H9 (cell line): ENCODE results near the gene LOXHD1. TPM values are rescaled to one million over a fixed set of nuclear protein-coding genes. Genes with fewer than 3 reads are reported as not detected.

Experiments
- DNase-seq: peaks from one replicate; pipeline ENCODE4 v3.0.0-alpha.2; 2017
- H2AFZ ChIP-seq: one replicate; pipeline ENCODE4 v1.6.1; 2013; ENCODE audit warnings: mild to moderate bottlenecking, low read length, control low read depth, moderate library complexity
- H2AK5ac ChIP-seq: 2 replicates; pipeline ENCODE4 v1.6.1; 2013; ENCODE audit warnings: low read length, control low read depth, mixed read lengths; ENCODE audit not compliant: insufficient read length
- H2BK120ac ChIP-seq: one replicate; pipeline ENCODE4 v1.6.1; 2013; ENCODE audit warnings: low read depth, mild to moderate bottlenecking, low read length, control low read depth, inconsistent platforms; ENCODE audit not compliant: poor library complexity, severe bottlenecking
- H2BK12ac ChIP-seq: 2 replicates; pipeline ENCODE4 v1.6.1; 2013; ENCODE audit warnings: low read length, control low read depth, mixed read lengths, low read depth; ENCODE audit not compliant: insufficient read length
- H2BK15ac ChIP-seq: 2 replicates; pipeline ENCODE4 v1.6.1; 2013; ENCODE audit warnings: low read depth, low read length, control low read depth
- H2BK20ac ChIP-seq: one replicate; pipeline ENCODE4 v1.6.1; 2013; ENCODE audit warnings: low read depth, mild to moderate bottlenecking, low read length, control low read depth, inconsistent platforms; ENCODE audit not compliant: poor library complexity, severe bottlenecking
- H2BK5ac ChIP-seq: 2 replicates; pipeline ENCODE4 v1.6.1; 2013; ENCODE audit warnings: low read length, control low read depth, mixed read lengths; ENCODE audit not compliant: insufficient read length
- H3K14ac ChIP-seq: 2 replicates; pipeline ENCODE4 v1.6.1; 2013; ENCODE audit warnings: low read length, control low read depth; ENCODE audit not compliant: insufficient read depth
- H3K18ac ChIP-seq: 2 replicates; pipeline ENCODE4 v1.6.1; 2013; ENCODE audit warnings: low read depth, mild to moderate bottlenecking, mixed read lengths, low read length, control low read depth; ENCODE audit not compliant: insufficient read length
- H3K23ac ChIP-seq: 2 replicates; pipeline ENCODE4 v1.6.1; 2013; ENCODE audit warnings: low read length, control low read depth, mixed read lengths, low read depth; ENCODE audit not compliant: insufficient read length
- H3K23me2 ChIP-seq: 2 replicates; pipeline ENCODE4 v1.6.1; 2013; ENCODE audit warnings: low read depth, mild to moderate bottlenecking, mixed read lengths, low read length, control low read depth; ENCODE audit not compliant: insufficient read length, poor library complexity, severe bottlenecking
- H3K27ac ChIP-seq: 2 replicates; pipeline ENCODE4 v1.5.1; 2013; ENCODE audit warnings: low read length, control low read depth, mixed read lengths, low read depth; ENCODE audit not compliant: insufficient read length
- H3K27me3 ChIP-seq: 2 replicates; pipeline ENCODE4 v1.6.1; 2013; ENCODE audit warnings: low read length, control low read depth, inconsistent platforms; ENCODE audit not compliant: insufficient read depth
- H3K4ac ChIP-seq: 2 replicates; pipeline ENCODE4 v1.6.1; 2013; ENCODE audit warnings: low read depth, mild to moderate bottlenecking, control low read depth, inconsistent platforms, low read length, moderate library complexity
- H3K4me1 ChIP-seq: 2 replicates; pipeline ENCODE4 v1.6.1; 2013; ENCODE audit warnings: low read length, control low read depth, inconsistent platforms; ENCODE audit not compliant: insufficient read depth
- H3K4me2 ChIP-seq: 2 replicates; pipeline ENCODE4 v1.6.1; 2013; ENCODE audit warnings: low read length, control low read depth, mixed read lengths; ENCODE audit not compliant: insufficient read length, insufficient read depth
- H3K56ac ChIP-seq: 2 replicates; pipeline ENCODE4 v1.6.1; 2013; ENCODE audit warnings: low read depth, mild to moderate bottlenecking, mixed read lengths, low read length, control low read depth; ENCODE audit not compliant: insufficient read length
- H3K79me1 ChIP-seq: 2 replicates; pipeline ENCODE4 v1.6.1; 2013; ENCODE audit warnings: low read depth, mild to moderate bottlenecking, moderate library complexity, low read length, control low read depth, inconsistent platforms; ENCODE audit not compliant: insufficient read depth, poor library complexity, severe bottlenecking
- H3K79me2 ChIP-seq: 2 replicates; pipeline ENCODE4 v1.6.1; 2013; ENCODE audit warnings: low read length, control low read depth, inconsistent platforms; ENCODE audit not compliant: insufficient read depth
- H3K9ac ChIP-seq: 2 replicates; pipeline ENCODE4 v1.6.1; 2013; ENCODE audit warnings: low read length, control low read depth, mixed read lengths; ENCODE audit not compliant: insufficient read length; ENCODE audit errors: extremely low read depth
- H3K9me3 ChIP-seq: one replicate; pipeline ENCODE4 v1.6.1; 2013; ENCODE audit warnings: low read depth, low read length, inconsistent platforms; ENCODE audit not compliant: control insufficient read depth
- H3T11ph ChIP-seq: one replicate; pipeline ENCODE4 v1.6.1; 2013; ENCODE audit warnings: mild to moderate bottlenecking, low read length, control low read depth, inconsistent platforms
- H4K20me1 ChIP-seq: one replicate; pipeline ENCODE4 v1.6.1; 2013; ENCODE audit not compliant: control insufficient read depth, insufficient read length, insufficient read depth
- H4K5ac ChIP-seq: 2 replicates; pipeline ENCODE4 v1.6.1; 2013; ENCODE audit warnings: low read depth, mild to moderate bottlenecking, mixed read lengths, low read length, control low read depth; ENCODE audit not compliant: insufficient read length
- H4K8ac ChIP-seq: replicated peaks from 2 replicates; pipeline ENCODE4 v1.6.1; 2013; ENCODE audit warnings: low read length, control low read depth, mixed read lengths, low read depth; ENCODE audit not compliant: insufficient read length
- H4K91ac ChIP-seq: 2 replicates; pipeline ENCODE4 v1.6.1; 2013; ENCODE audit warnings: low read depth, mild to moderate bottlenecking, moderate library complexity, mixed read lengths, low read length, control low read depth; ENCODE audit not compliant: insufficient read length
- H3K27ac Mint-ChIP-seq, 3 experiments: 2 replicates in 2 of 3; 3 replicates in 1 of 3; pipeline ENCODE4 v1.8.0; 2020 to 2021; ENCODE audit warnings: mixed read lengths in 3 of 3, mild to moderate bottlenecking in 1 of 3, moderate library complexity in 1 of 3
- H3K27me3 Mint-ChIP-seq: 2 replicates; pipeline ENCODE4 v1.8.0; 2021; ENCODE audit warnings: low read depth, mild to moderate bottlenecking, moderate library complexity, mixed read lengths
- H3K36me3 Mint-ChIP-seq, 3 experiments: 2 replicates in 2 of 3; 3 replicates in 1 of 3; pipeline ENCODE4 v1.8.0; 2020 to 2021; ENCODE audit warnings: low read depth in 3 of 3, mixed read lengths in 3 of 3; ENCODE audit not compliant: insufficient read depth in 1 of 3
- H3K4me1 Mint-ChIP-seq, 2 experiments: 2 replicates each; pipeline ENCODE4 v1.8.0; 2020; ENCODE audit warnings: mixed read lengths in 2 of 2
- H3K4me3 Mint-ChIP-seq, 2 experiments: 2 replicates in 1 of 2; 3 replicates in 1 of 2; pipeline ENCODE4 v1.8.0; 2020 to 2021; ENCODE audit warnings: mild to moderate bottlenecking in 2 of 2, mixed read lengths in 2 of 2, moderate library complexity in 1 of 2
- H3K9me3 Mint-ChIP-seq, 2 experiments: 2 replicates in 1 of 2; 3 replicates in 1 of 2; pipeline ENCODE4 v1.8.0; 2020; ENCODE audit warnings: mild to moderate bottlenecking in 2 of 2, mixed read lengths in 2 of 2, moderate library complexity in 1 of 2
- WGBS: extraction: QIAGEN DNeasy Blood & Tissue Kit; methylation state at CpG from one replicate; pipeline ENCODE4 v1.1.7; 2013; ENCODE audit warnings: missing lambda C conversion rate, low lambda C conversion rate, mixed read lengths; ENCODE audit not compliant: insufficient read length; ENCODE audit errors: extremely low coverage; 5-methylcytosine and 5-hydroxymethylcytosine counted together
- total RNA-seq: library from RNA; stranded (reverse); gene quantifications from 2 replicates; pipeline ENCODE4 v1.2.1, GENCODE V29; 2021
- TF ChIP-seq, protein P1 (sequence below): fragments of 200-600 bp; sonication (generic); conservative IDR thresholded peaks from 3 replicates; pipeline ENCODE4 v1.8.0; 2021; ENCODE audit warnings: antibody characterized with exemption, mild to moderate bottlenecking

Gene LOXHD1
- total RNA-seq, 1 experiment from 2014 or later, result 0.07 TPM

DNA sequence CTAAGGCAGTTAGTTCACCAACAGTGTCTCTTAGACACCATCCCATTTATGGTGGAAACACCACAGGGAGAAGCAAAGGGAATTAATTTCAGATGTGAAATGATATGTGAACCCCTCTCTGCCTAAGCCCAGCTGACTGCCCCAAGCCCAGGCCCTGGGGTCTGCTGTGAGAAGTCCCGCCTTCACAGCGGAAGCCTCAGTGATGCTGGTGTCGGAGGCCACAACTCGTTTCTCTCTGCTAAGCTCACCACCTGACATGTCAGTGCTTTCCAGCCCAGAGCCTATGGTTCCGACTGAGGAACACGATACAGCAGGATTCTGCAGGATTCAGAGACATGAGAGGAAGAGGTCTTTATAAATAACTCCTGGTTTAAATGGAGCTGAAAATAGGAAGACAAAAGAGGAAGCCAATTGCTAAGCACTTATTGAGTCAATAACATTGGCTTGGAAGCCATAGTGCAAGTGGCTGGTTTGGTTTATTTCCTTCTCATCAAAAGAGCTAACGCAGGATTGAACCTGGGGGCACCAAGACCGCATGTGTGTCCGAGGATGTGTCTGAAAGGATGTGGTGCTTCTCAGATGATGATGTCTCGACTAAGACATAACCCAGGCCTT lies 21.9 kb upstream of the LOXHD1 start:
- Histone ChIP-seq H2BK5ac (no peak overlapping the region), H2BK120ac (no peak overlapping the region), H4K91ac (no peak overlapping the region), H2AFZ (no peak overlapping the region), H3K18ac (no peak overlapping the region), H3K14ac (no peak overlapping the region), H2BK12ac (no peak overlapping the region), H3K23ac (no peak overlapping the region), H3K56ac (no peak overlapping the region), H3K9ac (no peak overlapping the region), H3K9me3 (no peaks in the 10 kb centered on the region), H4K8ac (no peak overlapping the region), H2BK15ac (no peak overlapping the region), H3K27me3 (no peaks in the 10 kb centered on the region; the same call in 1 of the 2 replicates), H3K4me1 (no peaks in the 10 kb centered on the region), H3K79me1 (no peaks in the 10 kb centered on the region), H2AK5ac (no peak overlapping the region), H3K4me2 (no peak overlapping the region), H3K79me2 (no peaks in the 10 kb centered on the region), H3K23me2 (no peaks in the 10 kb centered on the region), H3T11ph (no peak overlapping the region), H4K5ac (no peak overlapping the region), H4K20me1 (no peaks in the 10 kb centered on the region), H3K4ac (no peak overlapping the region), H3K27ac (no peak overlapping the region), H2BK20ac (no peak overlapping the region)
- Mint-ChIP-seq H3K36me3 (no peaks in the 10 kb centered on the region), H3K27me3 (peaks cover 4% of the 10 kb centered on the region), H3K9me3 (no peaks in the 10 kb centered on the region; a peak in 1 of 5 replicates), H3K27ac (no peak overlapping the region), H3K4me3 (no peak overlapping the region), H3K4me1 (peaks cover 12 to 14% of the 10 kb centered on the region in 2 experiments; a peak in 3 of 4 replicates)
- TF ChIP-seq, protein P1, sequence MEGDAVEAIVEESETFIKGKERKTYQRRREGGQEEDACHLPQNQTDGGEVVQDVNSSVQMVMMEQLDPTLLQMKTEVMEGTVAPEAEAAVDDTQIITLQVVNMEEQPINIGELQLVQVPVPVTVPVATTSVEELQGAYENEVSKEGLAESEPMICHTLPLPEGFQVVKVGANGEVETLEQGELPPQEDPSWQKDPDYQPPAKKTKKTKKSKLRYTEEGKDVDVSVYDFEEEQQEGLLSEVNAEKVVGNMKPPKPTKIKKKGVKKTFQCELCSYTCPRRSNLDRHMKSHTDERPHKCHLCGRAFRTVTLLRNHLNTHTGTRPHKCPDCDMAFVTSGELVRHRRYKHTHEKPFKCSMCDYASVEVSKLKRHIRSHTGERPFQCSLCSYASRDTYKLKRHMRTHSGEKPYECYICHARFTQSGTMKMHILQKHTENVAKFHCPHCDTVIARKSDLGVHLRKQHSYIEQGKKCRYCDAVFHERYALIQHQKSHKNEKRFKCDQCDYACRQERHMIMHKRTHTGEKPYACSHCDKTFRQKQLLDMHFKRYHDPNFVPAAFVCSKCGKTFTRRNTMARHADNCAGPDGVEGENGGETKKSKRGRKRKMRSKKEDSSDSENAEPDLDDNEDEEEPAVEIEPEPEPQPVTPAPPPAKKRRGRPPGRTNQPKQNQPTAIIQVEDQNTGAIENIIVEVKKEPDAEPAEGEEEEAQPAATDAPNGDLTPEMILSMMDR, result no peak
- DNase-seq, result no peak
- no CpG with 5 or more reads among the region's 10 CpGs for WGBS
